Liver (tissue), 9 donors: Measurements from ENCODE around the gene BHLHA9. TPM values are rescaled to one million over a fixed set of nuclear protein-coding genes. Genes with fewer than 3 reads are reported as not detected.
"Not testable (repeated sequence)": the region's sequence is repeated elsewhere in the genome, so short reads cannot be mapped to it uniquely, and the experiment has no call there.

Experiments used
- DNase-seq: peaks from one replicate; pipeline ENCODE4 v3.0.0-alpha.2; 2017; ENCODE audit warnings: low spot score
- H3K27ac ChIP-seq, 2 donors: one replicate each; pipeline ENCODE4 v1.7.0; 2013; ENCODE audit warnings: inconsistent platforms in 2 of 2, low read length in 2 of 2, control low read depth in 1 of 2, low read depth in 1 of 2, mild to moderate bottlenecking in 1 of 2
- H3K27me3 ChIP-seq, 4 donors: one replicate each; pipeline versions ENCODE4 v1.6.1 to v1.7.0; 2013; ENCODE audit warnings: low read length in 3 of 4, inconsistent platforms in 1 of 4, mild to moderate bottlenecking in 1 of 4, moderate library complexity in 1 of 4; ENCODE audit not compliant: control insufficient read depth in 4 of 4, insufficient read depth in 4 of 4
- H3K36me3 ChIP-seq, 4 donors: one replicate each; pipeline versions ENCODE4 v1.6.1 to v1.7.0; 2013; ENCODE audit warnings: low read length in 3 of 4, mild to moderate bottlenecking in 3 of 4, low read depth in 1 of 4, moderate library complexity in 1 of 4; ENCODE audit not compliant: control insufficient read depth in 4 of 4, insufficient read depth in 3 of 4
- H3K4me1 ChIP-seq, 4 donors: one replicate each; pipeline versions ENCODE4 v1.6.1 to v1.7.0; 2013; ENCODE audit warnings: low read length in 3 of 4, mild to moderate bottlenecking in 3 of 4, moderate library complexity in 1 of 4; ENCODE audit not compliant: control insufficient read depth in 4 of 4, insufficient read depth in 4 of 4
- H3K4me3 ChIP-seq, 3 donors: one replicate each; pipeline versions ENCODE4 v1.6.1 to v1.7.0; 2013; ENCODE audit warnings: low read length in 3 of 3, control low read depth in 1 of 3, low read depth in 1 of 3, mild to moderate bottlenecking in 1 of 3
- H3K9ac ChIP-seq, 2 donors: one replicate each; pipeline ENCODE4 v1.7.0; 2013; ENCODE audit warnings: low read length in 2 of 2, mild to moderate bottlenecking in 2 of 2, moderate library complexity in 2 of 2, control low read depth in 1 of 2, low read depth in 1 of 2
- H3K9me3 ChIP-seq, 4 donors: one replicate each; pipeline versions ENCODE4 v1.6.1 to v1.7.0; 2013; ENCODE audit warnings: low read length in 3 of 4; ENCODE audit not compliant: control insufficient read depth in 4 of 4
- EGR1 ChIP-seq, 2 donors: IDR thresholded peaks; 2 replicates each; pipeline ENCODE4 v1.6.1; 2016 to 2018; ENCODE audit warnings: antibody characterized with exemption in 2 of 2, low read depth in 2 of 2
- FOXA1 ChIP-seq: IDR thresholded peaks from 2 replicates; pipeline ENCODE4 v1.6.1; 2016; ENCODE audit warnings: antibody characterized with exemption
- GABPA ChIP-seq, 2 donors: IDR thresholded peaks in 1 of 2; conservative IDR thresholded peaks in 1 of 2; 2 replicates each; pipeline ENCODE4 v1.6.1; 2016; ENCODE audit warnings: antibody characterized with exemption in 2 of 2, mild to moderate bottlenecking in 1 of 2, moderate library complexity in 1 of 2
- HNF4G ChIP-seq: IDR thresholded peaks from 2 replicates; pipeline ENCODE4 v1.6.1; 2016; ENCODE audit warnings: antibody characterized with exemption
- NR2F2 ChIP-seq: IDR thresholded peaks from 2 replicates; pipeline ENCODE4 v1.6.1; 2016; ENCODE audit warnings: antibody characterized with exemption
- RAD21 ChIP-seq, 2 donors: IDR thresholded peaks; 2 replicates each; pipeline ENCODE4 v1.6.1; 2016; ENCODE audit warnings: antibody characterized with exemption in 2 of 2, mild to moderate bottlenecking in 2 of 2
- TAF1 ChIP-seq: conservative IDR thresholded peaks from 2 replicates; pipeline ENCODE4 v1.6.1; 2016; ENCODE audit warnings: antibody characterized with exemption, mild to moderate bottlenecking
- WGBS: extraction: QIAGEN DNeasy Blood & Tissue Kit; methylation state at CpG from one replicate; pipeline ENCODE4 v1.1.7; 2013; 5-methylcytosine and 5-hydroxymethylcytosine counted together
- polyA plus RNA-seq, 2 donors: library from polyadenylated mRNA; stranded (reverse) in 1 of 2; unstranded in 1 of 2; fragments of 200-250 nt in 1 of 2; fragments of >200 nt in 1 of 2; fragmentation: Nextera tagmentation in 1 of 2; extraction: Ambion mirVana in 1 of 2; gene quantifications; one replicate each; pipeline versions ENCODE4 v1.2.1 to v1.2.3, GENCODE V29; 2013 to 2015
- total RNA-seq, 2 donors: library from RNA; depleted of rRNA; stranded (reverse); fragments of >200 nt; gene quantifications; one replicate each; pipeline ENCODE4 v1.2.3, GENCODE V29; 2014
- TF ChIP-seq, protein P1 (sequence below): IDR thresholded peaks from 2 replicates; pipeline ENCODE4 v1.6.1; 2016; ENCODE audit warnings: antibody characterized with exemption, mild to moderate bottlenecking
- TF ChIP-seq, protein P2 (sequence below): IDR thresholded peaks from 2 replicates; pipeline ENCODE4 v1.6.1; 2016; ENCODE audit warnings: antibody characterized with exemption
- donor health status: healthy.
- donor health status: healthy.
- donor health status: healthy.
- donor health status: healthy.
- donor health status: healthy.

Gene BHLHA9
- total and polyA plus RNA-seq, 4 donors: 0.08 TPM; not detected in 3

- Histone ChIP-seq H3K36me3 (no peaks in the 10 kb centered on the region), H3K9ac (no peak overlapping the region), H3K27me3 (peaks cover 0 to 2% (median 0%) of the 10 kb centered on the region in 4 donors), H3K9me3 (peaks cover 0 to 2% (median 0%) of the 10 kb centered on the region in 4 donors), H3K4me3 (no peak overlapping the region), H3K27ac (no peak overlapping the region), H3K4me1 (no peaks in the 10 kb centered on the region)
- DNase-seq: no peak
- 77% methylated on average over 19 of the region's 19 CpGs for WGBS
- TF ChIP-seq, protein P1, sequence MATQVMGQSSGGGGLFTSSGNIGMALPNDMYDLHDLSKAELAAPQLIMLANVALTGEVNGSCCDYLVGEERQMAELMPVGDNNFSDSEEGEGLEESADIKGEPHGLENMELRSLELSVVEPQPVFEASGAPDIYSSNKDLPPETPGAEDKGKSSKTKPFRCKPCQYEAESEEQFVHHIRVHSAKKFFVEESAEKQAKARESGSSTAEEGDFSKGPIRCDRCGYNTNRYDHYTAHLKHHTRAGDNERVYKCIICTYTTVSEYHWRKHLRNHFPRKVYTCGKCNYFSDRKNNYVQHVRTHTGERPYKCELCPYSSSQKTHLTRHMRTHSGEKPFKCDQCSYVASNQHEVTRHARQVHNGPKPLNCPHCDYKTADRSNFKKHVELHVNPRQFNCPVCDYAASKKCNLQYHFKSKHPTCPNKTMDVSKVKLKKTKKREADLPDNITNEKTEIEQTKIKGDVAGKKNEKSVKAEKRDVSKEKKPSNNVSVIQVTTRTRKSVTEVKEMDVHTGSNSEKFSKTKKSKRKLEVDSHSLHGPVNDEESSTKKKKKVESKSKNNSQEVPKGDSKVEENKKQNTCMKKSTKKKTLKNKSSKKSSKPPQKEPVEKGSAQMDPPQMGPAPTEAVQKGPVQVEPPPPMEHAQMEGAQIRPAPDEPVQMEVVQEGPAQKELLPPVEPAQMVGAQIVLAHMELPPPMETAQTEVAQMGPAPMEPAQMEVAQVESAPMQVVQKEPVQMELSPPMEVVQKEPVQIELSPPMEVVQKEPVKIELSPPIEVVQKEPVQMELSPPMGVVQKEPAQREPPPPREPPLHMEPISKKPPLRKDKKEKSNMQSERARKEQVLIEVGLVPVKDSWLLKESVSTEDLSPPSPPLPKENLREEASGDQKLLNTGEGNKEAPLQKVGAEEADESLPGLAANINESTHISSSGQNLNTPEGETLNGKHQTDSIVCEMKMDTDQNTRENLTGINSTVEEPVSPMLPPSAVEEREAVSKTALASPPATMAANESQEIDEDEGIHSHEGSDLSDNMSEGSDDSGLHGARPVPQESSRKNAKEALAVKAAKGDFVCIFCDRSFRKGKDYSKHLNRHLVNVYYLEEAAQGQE: no peak
- TF ChIP-seq GABPA (IDR thresholded peaks at IDR 0.05 in 1 of 2, conservative IDR thresholded peaks at IDR 0.05 in 1 of 2) (no peak), RAD21 (IDR thresholded peaks at IDR 0.05) (no peak), NR2F2 (no peak), EGR1 (IDR thresholded peaks at IDR 0.05; ENCODE audit: low read depth in 2 of 2) (no peak), HNF4G (no peak)
- TF ChIP-seq, protein P2, sequence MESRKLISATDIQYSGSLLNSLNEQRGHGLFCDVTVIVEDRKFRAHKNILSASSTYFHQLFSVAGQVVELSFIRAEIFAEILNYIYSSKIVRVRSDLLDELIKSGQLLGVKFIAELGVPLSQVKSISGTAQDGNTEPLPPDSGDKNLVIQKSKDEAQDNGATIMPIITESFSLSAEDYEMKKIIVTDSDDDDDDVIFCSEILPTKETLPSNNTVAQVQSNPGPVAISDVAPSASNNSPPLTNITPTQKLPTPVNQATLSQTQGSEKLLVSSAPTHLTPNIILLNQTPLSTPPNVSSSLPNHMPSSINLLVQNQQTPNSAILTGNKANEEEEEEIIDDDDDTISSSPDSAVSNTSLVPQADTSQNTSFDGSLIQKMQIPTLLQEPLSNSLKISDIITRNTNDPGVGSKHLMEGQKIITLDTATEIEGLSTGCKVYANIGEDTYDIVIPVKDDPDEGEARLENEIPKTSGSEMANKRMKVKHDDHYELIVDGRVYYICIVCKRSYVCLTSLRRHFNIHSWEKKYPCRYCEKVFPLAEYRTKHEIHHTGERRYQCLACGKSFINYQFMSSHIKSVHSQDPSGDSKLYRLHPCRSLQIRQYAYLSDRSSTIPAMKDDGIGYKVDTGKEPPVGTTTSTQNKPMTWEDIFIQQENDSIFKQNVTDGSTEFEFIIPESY: no peak
These were observed 34.8 kb downstream of the BHLHA9 start for GRCh38 chr17:1304962-1305563.

GRCh38 chr17:1307829-1308228 is 37.6 kb downstream of the BHLHA9 start:
- 75% methylated on average over 12 of the region's 16 CpGs for WGBS
- not testable (repeated sequence) for H3K4me3 ChIP-seq, H3K4me1 ChIP-seq, DNase-seq, H3K27ac ChIP-seq, H3K27me3 ChIP-seq, H3K9ac ChIP-seq, H3K9me3 ChIP-seq, H3K36me3 ChIP-seq

GRCh38 chr17:1312261-1312870 is 42.1 kb downstream of the BHLHA9 start:
- H3K4me3 ChIP-seq: no peak overlapping the region
- TF ChIP-seq TAF1 (no peak), FOXA1 (no peak)
- no peak overlapping the region for H3K9ac ChIP-seq
- no peak for DNase-seq
- 69% methylated on average over 9 of the region's 9 CpGs for WGBS
- peaks cover 0 to 4% (median 0%) of the 10 kb centered on the region in 4 donors for H3K27me3 ChIP-seq
- no peaks in the 10 kb centered on the region for H3K4me1 ChIP-seq
- peaks cover 0 to 2% (median 0%) of the 10 kb centered on the region in 4 donors for H3K9me3 ChIP-seq
- H3K36me3 ChIP-seq: no peaks in the 10 kb centered on the region
- H3K27ac ChIP-seq: no peak overlapping the region
